Fibroblast of the aortic adventitia (primary cell): Measurements from ENCODE around the gene CNIH3. TPM values are rescaled to one million over a fixed set of nuclear protein-coding genes. Genes with fewer than 3 reads are reported as not detected.

ENCODE experiments used
- DNase-seq: peaks from one replicate; pipeline ENCODE4 v3.0.0-alpha.2; 2010; ENCODE audit warnings: low read depth
- H3K4me3 ChIP-seq: 2 replicates; pipeline ENCODE4 v1.5.1; 2011; ENCODE audit warnings: low read depth, mild to moderate bottlenecking, control low read depth, low read length, moderate library complexity
- CTCF ChIP-seq: IDR thresholded peaks from 2 replicates; pipeline ENCODE4 v1.5.1; 2011; ENCODE audit warnings: mild to moderate bottlenecking, low read length, control low read depth, inconsistent platforms; ENCODE audit not compliant: insufficient read depth
- total RNA-seq: library from RNA; depleted of rRNA; stranded (reverse); fragments of >200 nt; gene quantifications from 2 replicates; pipeline ENCODE4 v1.2.3, GENCODE V29; 2012; ENCODE audit warnings: low replicate concordance

The CNIH3 gene
- total RNA-seq, 1 donor = 31.5 TPM

GRCh38 chr1:224780736-224781135 lies 164.6 kb downstream of the CNIH3 start:
- TF ChIP-seq CTCF = no peak
- no peak for DNase-seq
- H3K4me3 ChIP-seq = no peak overlapping the region

GRCh38 chr1:224781800-224782199 lies 165.7 kb downstream of the CNIH3 start:
- no peak for TF ChIP-seq CTCF
- no peak for DNase-seq
- H3K4me3 ChIP-seq = no peak overlapping the region

GRCh38 chr1:224782281-224783000 lies 166.3 kb downstream of the CNIH3 start:
- no peak for TF ChIP-seq CTCF
- no peak for DNase-seq

GRCh38 chr1:224783006-224783651 lies 167.0 kb downstream of the CNIH3 start:
- TF ChIP-seq CTCF = no peak
- DNase-seq = no peak
- H3K4me3 ChIP-seq = no peak overlapping the region

More at GRCh38 chr1:224782281-224783000, 166.3 kb downstream of the CNIH3 start:
- no peak overlapping the region for H3K4me3 ChIP-seq

- TF ChIP-seq CTCF = no peak
- peak; percentile 66 for DNase-seq
- H3K4me3 ChIP-seq = no peak overlapping the region
Observed at GRCh38 chr1:224784265-224785039, 168.3 kb downstream of the CNIH3 start.

- no peak for TF ChIP-seq CTCF
- no peak overlapping the region for H3K4me3 ChIP-seq
- peak; percentile 51 for DNase-seq
Observed at GRCh38 chr1:224785040-224785328, 168.9 kb downstream of the CNIH3 start.
